Osteocyte (in vitro differentiated cells): ENCODE measurements around the gene CNOT9. TPM values are rescaled to one million over a fixed set of nuclear protein-coding genes. Genes with fewer than 3 reads are reported as not detected.

ENCODE experiments used
- DNase-seq: peaks from one replicate; pipeline ENCODE4 v3.0.0; 2021; ENCODE audit warnings: mixed read lengths; ENCODE audit not compliant: unreplicated experiment; ENCODE audit errors: extremely low spot score
- H3K27ac Mint-ChIP-seq: one replicate; pipeline ENCODE4 v1.8.0; 2021; ENCODE audit warnings: mild to moderate bottlenecking, mixed read lengths; ENCODE audit not compliant: unreplicated experiment
- H3K27me3 Mint-ChIP-seq: one replicate; pipeline ENCODE4 v1.8.0; 2021; ENCODE audit warnings: mixed read lengths; ENCODE audit not compliant: unreplicated experiment
- H3K36me3 Mint-ChIP-seq: one replicate; pipeline ENCODE4 v1.8.0; 2021; ENCODE audit warnings: mixed read lengths; ENCODE audit not compliant: unreplicated experiment
- H3K4me1 Mint-ChIP-seq: one replicate; pipeline ENCODE4 v1.8.0; 2021; ENCODE audit warnings: mixed read lengths; ENCODE audit not compliant: unreplicated experiment
- H3K4me3 Mint-ChIP-seq: one replicate; pipeline ENCODE4 v1.8.0; 2021; ENCODE audit warnings: mild to moderate bottlenecking, moderate library complexity, mixed read lengths; ENCODE audit not compliant: unreplicated experiment
- H3K9me3 Mint-ChIP-seq: one replicate; pipeline ENCODE4 v1.8.0; 2021; ENCODE audit warnings: mixed read lengths; ENCODE audit not compliant: unreplicated experiment
- total RNA-seq: library from RNA; stranded (reverse); gene quantifications from 2 replicates; pipeline ENCODE4 v1.2.1, GENCODE V29; 2021
- TF ChIP-seq, protein P1 (sequence below): fragments of 200-600 bp; sonication (generic); IDR thresholded peaks from 2 replicates; pipeline ENCODE4 v1.5.0; 2021; ENCODE audit warnings: antibody characterized with exemption, mild to moderate bottlenecking, moderate library complexity

Gene CNOT9
- total RNA-seq, 1 donor from 2014 or later = 41.6 TPM

- Mint-ChIP-seq H3K4me1 (no peaks in the 10 kb centered on the region), H3K4me3 (no peak overlapping the region), H3K27ac (no peak overlapping the region), H3K27me3 (no peaks in the 10 kb centered on the region), H3K9me3 (no peaks in the 10 kb centered on the region), H3K36me3 (peaks cover 61% of the 10 kb centered on the region)
- DNase-seq = no peak
- TF ChIP-seq, protein P1, sequence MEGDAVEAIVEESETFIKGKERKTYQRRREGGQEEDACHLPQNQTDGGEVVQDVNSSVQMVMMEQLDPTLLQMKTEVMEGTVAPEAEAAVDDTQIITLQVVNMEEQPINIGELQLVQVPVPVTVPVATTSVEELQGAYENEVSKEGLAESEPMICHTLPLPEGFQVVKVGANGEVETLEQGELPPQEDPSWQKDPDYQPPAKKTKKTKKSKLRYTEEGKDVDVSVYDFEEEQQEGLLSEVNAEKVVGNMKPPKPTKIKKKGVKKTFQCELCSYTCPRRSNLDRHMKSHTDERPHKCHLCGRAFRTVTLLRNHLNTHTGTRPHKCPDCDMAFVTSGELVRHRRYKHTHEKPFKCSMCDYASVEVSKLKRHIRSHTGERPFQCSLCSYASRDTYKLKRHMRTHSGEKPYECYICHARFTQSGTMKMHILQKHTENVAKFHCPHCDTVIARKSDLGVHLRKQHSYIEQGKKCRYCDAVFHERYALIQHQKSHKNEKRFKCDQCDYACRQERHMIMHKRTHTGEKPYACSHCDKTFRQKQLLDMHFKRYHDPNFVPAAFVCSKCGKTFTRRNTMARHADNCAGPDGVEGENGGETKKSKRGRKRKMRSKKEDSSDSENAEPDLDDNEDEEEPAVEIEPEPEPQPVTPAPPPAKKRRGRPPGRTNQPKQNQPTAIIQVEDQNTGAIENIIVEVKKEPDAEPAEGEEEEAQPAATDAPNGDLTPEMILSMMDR = no peak
These were observed 67.1 kb downstream of the CNOT9 start for GRCh38 chr2:218635719-218636118.

DNA sequence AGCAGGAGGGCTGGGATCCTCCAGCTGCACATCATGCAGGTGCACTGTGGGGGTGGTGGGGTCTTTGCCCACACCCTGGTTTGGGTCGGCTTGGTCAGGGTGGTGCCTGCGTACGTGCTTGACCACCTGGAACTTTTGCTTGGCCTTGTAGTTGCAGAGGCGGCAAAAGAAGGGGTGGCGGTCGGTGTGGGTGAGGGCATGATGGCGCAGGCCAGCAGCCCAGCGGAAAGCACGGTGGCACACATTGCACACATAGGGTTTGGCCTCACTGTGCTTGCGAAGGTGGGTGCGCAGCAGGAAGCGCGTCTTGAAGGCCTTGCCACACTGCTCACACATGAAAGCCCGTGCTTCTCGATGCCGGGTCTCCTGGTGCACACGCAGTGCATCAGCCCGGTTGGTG lies 69.7 kb downstream of the CNOT9 start:
- Mint-ChIP-seq H3K27me3 (no peaks in the 10 kb centered on the region), H3K4me3 (no peak overlapping the region), H3K4me1 (no peaks in the 10 kb centered on the region), H3K9me3 (no peaks in the 10 kb centered on the region), H3K27ac (no peak overlapping the region), H3K36me3 (peaks cover 55% of the 10 kb centered on the region)
- TF ChIP-seq, protein P1 = no peak
- DNase-seq = no peak

DNA sequence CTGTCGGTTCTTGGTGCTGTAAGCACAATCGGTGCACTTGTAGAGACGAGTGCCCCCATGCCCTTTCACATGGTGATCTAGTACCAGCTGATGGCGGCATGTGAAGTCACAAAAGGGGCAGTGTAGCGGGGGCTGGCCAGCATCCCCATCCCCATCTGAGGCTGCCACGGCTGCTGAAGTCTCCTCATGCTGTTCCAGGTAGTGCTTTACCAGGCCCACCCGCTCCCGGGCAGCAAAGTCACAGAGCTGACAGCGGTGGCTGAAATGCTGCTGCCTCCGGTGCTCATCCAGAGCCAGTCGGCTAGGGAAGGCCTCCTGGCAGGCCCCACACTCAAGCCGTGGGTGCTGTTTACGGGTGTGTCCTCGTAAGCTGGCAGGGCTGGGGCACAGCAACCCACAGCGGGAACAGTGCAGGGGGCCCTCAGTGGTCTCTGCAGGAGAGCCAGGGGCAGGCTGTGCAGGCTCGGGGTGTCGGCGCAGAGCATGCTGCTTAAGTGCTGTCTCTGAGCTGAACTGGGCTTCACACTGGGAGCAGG lies 73.5 kb downstream of the CNOT9 start:
- H3K4me3 Mint-ChIP-seq = no peak overlapping the region
- no peaks in the 10 kb centered on the region for H3K4me1 Mint-ChIP-seq
- no peaks in the 10 kb centered on the region for H3K9me3 Mint-ChIP-seq
- TF ChIP-seq, protein P1 = no peak
- peaks cover 37% of the 10 kb centered on the region for H3K36me3 Mint-ChIP-seq
- H3K27me3 Mint-ChIP-seq = no peaks in the 10 kb centered on the region
- DNase-seq = no peak
- H3K27ac Mint-ChIP-seq = no peak overlapping the region

GRCh38 chr2:218642786-218643185 lies 74.1 kb downstream of the CNOT9 start:
- TF ChIP-seq, protein P1 = no peak
- Mint-ChIP-seq H3K27ac (no peak overlapping the region), H3K36me3 (peaks cover 37% of the 10 kb centered on the region), H3K27me3 (no peaks in the 10 kb centered on the region), H3K4me3 (no peak overlapping the region), H3K4me1 (no peaks in the 10 kb centered on the region), H3K9me3 (no peaks in the 10 kb centered on the region)
- no peak for DNase-seq

GRCh38 chr2:218643751-218644310 lies 75.2 kb downstream of the CNOT9 start:
- no peaks in the 10 kb centered on the region for H3K27me3 Mint-ChIP-seq
- no peak overlapping the region for H3K27ac Mint-ChIP-seq
- H3K4me3 Mint-ChIP-seq = no peak overlapping the region
- H3K9me3 Mint-ChIP-seq = no peaks in the 10 kb centered on the region
- no peak for DNase-seq
- peaks cover 34% of the 10 kb centered on the region for H3K36me3 Mint-ChIP-seq
- H3K4me1 Mint-ChIP-seq = no peaks in the 10 kb centered on the region
- TF ChIP-seq, protein P1 = no peak
